Transverse colon (tissue), 3 donors: ENCODE data around the gene DST.

Experiments
- POLR2A ChIP-seq: fragments of 450-650 bp; IDR thresholded peaks from one replicate; pipeline ENCODE4 v1.6.1; 2016; ENCODE audit warnings: antibody characterized with exemption, mild to moderate bottlenecking, moderate library complexity
- POLR2AphosphoS5 ChIP-seq, 3 donors: sonication (generic); formaldehyde crosslinking; IDR thresholded peaks; one replicate each; pipeline ENCODE4 v1.6.1; 2016; ENCODE audit warnings: antibody characterized with exemption in 3 of 3

GRCh38 chr6:56555438-56555872 is 87.2 kb downstream of the DST start:
- no peak for TF ChIP-seq POLR2A
- no peak for TF ChIP-seq POLR2AphosphoS5 (IDR thresholded peaks at IDR 0.05)
